ENCODE measurements around the gene KLHDC3.

KLHDC3 gene

DNA sequence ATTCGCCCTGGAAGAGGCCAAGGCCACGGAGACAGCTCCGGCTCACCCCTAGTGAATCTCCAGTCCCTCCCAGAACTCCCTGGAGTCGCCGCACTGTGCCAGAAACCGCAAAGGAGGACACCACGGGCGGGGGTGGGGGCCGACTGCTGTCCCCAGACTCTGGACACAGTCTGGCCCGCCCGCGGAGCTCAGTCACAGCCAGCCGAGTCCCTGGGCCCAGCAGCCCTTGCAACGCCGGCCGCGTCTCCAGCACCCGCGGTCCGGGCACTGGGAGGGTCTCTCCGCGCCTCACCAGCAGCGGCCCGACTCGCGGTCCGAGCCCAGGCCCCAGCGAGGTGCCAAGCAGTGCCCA, 35.6 kb upstream of the KLHDC3 start:
- peak overlapping the region; percentile 7 for H3K9ac ChIP-seq (ENCODE audit: low read length)
- H3K36me3 ChIP-seq (ENCODE audit: control insufficient read depth, insufficient read depth, low read length), result no peaks in the 10 kb centered on the region
- peaks cover 6% of the 10 kb centered on the region for H3K4me1 ChIP-seq (ENCODE audit: control insufficient read depth, insufficient read depth, low read length)
- H3K4me3 ChIP-seq (ENCODE audit: low read length), result peak overlapping the region; percentile 62
- no peaks in the 10 kb centered on the region for H3K27me3 ChIP-seq (ENCODE audit: control insufficient read depth, insufficient read depth, low read length)
- peak overlapping the region; percentile 67 for H3K27ac ChIP-seq (ENCODE audit: low read depth, low read length)

DNA sequence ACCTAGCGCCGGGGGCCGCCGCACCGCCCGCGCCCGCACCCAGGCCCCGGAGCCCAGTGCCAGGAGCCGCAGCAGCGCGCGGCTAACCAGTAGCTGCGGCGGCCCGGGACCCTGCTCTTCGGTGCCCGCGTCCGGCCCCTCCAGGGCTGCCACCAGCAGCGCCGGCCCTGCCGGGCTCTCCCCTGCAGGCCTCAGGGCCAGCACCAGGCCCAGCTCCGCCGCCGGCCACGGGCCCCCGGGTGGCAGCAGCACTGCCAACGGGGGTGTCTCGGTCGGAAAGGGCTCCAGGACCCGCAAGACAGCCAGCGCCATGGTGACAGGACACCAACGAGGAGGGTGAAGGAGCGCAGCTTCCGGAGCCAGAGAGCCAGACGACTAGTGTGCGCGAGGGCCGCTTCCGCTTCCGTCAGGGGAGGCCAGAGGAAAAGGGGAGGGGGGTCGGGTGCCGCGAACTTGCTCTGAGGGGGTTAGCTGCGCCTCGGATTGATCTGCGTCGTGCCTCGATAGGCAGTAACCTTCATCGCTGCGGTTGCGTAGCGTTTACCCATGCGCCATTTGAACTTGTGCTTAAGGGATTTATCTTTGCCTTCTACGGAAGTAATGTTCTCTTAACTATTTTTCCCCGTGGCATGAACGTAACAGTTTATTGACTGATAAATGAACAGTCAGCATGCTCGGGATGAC, 35.1 kb upstream of the KLHDC3 start, which contains the start of gene PEX6:
TSS of gene PEX6 (minus strand) at position 343 of the 684 bp plus-strand sequence. CDS start at position 312, 31 bp downstream.
- Histone ChIP-seq H3K4me3 (ENCODE audit: low read length) (peak within 1 kb of the TSS; percentile 62), H3K36me3 (ENCODE audit: control insufficient read depth, insufficient read depth, low read length) (no peaks in the 10 kb centered on the region), H3K9ac (ENCODE audit: low read length) (peak within 1 kb of the TSS; percentile 7), H3K27ac (ENCODE audit: low read depth, low read length) (peak within 1 kb of the TSS; percentile 67), H3K27me3 (ENCODE audit: control insufficient read depth, insufficient read depth, low read length) (no peaks in the 10 kb centered on the region), H3K4me1 (ENCODE audit: control insufficient read depth, insufficient read depth, low read length) (peaks cover 6% of the 10 kb centered on the region)

DNA sequence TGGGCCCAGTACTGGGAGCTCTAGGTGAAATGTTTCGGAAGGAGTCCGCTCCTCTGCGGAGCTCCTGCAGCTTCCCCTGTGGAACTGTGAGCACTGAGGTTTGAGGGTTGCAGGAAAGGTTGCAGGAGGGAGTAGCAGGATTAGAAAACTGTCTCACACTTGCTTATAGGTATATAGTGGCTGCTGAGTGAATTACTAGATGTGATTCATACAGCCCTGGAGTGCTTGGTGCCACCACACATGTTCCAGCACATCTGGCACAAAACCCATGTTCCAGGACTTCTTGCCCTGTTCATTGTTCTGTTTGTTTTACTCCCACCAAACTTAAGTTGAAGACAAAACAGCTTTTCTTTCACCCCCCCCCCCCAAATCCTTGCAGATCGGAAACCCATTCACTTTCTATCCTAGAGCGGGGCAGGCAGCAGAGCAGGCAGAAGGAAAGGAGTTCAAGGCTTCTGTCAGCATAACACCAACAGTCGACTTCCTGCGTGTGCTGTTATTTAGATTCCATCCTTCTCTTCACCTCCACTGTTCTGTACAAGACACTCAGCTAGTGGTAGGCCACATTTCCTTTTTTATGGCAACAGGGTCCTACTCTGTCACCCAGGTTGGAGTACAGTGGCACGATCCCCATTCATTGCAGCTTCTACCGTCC, 34.4 kb upstream of the KLHDC3 start:
- H3K4me1 ChIP-seq (ENCODE audit: control insufficient read depth, insufficient read depth, low read length), result peaks cover 6% of the 10 kb centered on the region
- no peaks in the 10 kb centered on the region for H3K27me3 ChIP-seq (ENCODE audit: control insufficient read depth, insufficient read depth, low read length)
- H3K4me3 ChIP-seq (ENCODE audit: low read length), result peak overlapping the region; percentile 62
- H3K9ac ChIP-seq (ENCODE audit: low read length), result peak overlapping the region; percentile 7
- peak overlapping the region; percentile 67 for H3K27ac ChIP-seq (ENCODE audit: low read depth, low read length)
- no peaks in the 10 kb centered on the region for H3K36me3 ChIP-seq (ENCODE audit: control insufficient read depth, insufficient read depth, low read length)

DNA sequence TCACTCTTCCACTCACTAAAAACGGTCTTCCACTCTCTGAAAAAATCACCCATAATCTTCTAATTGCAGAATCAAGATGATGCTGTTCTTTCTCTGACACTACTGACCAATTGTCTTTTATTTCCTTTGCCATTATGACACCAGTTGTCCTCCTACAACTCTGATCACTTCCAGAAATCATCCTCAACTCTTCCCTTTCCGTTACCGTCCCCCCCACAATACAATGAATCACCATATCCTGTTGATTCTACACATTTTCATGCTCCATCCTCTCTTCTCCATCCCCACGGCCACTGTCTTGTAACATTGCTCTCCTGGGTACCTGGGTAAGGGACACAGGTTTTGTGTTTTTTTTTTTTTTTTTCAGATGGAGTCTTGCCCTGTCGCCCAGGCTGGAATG, 32.2 kb upstream of the KLHDC3 start:
- Histone ChIP-seq H3K4me3 (ENCODE audit: low read length) (no peak overlapping the region), H3K9ac (ENCODE audit: low read length) (no peak overlapping the region), H3K27ac (ENCODE audit: low read depth, low read length) (no peak overlapping the region), H3K4me1 (ENCODE audit: control insufficient read depth, insufficient read depth, low read length) (peaks cover 8% of the 10 kb centered on the region), H3K27me3 (ENCODE audit: control insufficient read depth, insufficient read depth, low read length) (no peaks in the 10 kb centered on the region), H3K36me3 (ENCODE audit: control insufficient read depth, insufficient read depth, low read length) (no peaks in the 10 kb centered on the region)

DNA sequence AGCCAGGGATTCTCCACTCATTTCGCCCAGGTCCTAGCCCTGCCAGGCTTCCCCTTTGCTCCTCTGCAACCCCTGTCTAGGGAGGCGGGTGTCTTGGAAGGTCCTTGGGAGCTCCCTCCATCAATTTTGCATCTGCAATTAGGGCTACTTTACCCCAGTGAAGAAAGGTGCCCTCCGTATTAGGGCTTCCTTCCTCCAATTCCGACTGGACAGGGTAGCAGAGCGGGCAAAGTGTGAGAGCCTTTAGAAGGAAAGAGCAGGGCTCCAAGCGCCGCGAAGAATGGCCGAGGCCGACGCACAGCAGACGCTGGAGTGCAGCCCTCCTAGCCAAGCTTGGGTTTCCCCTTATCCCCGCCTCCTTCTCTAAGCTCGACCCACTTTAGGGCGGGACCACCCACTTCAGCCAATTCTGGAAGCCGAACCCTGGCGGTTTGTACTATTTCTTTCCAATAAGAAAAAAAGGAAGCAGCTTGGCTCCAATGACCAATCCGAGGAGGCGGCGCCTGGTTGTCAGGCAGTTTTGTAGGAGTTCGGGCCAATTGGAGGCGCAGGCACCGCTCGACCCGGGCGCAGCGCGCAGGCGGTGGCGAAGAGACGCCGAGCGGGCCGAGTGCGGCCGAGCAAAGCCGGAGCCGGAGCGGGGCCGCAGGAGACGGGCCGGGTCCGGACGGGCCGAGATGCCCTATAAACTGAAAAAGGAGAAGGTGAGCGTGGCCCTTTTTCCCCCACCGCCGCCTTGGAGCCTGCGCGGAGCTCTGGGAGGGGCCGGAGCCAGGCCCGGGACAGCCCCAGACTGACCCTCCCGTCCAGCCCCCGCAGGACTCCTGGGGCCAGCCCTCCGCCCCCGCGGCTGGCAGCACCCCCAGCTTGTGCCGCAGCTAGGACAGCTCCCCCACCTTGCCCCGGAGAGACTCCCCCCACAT, 29.8 kb upstream of the KLHDC3 start, which contains the start of gene PPP2R5D:
TSS of gene PPP2R5D (plus strand) at position 570 of the 923 bp plus-strand sequence. CDS start at position 678, 108 bp downstream.
- H3K27me3 ChIP-seq (ENCODE audit: control insufficient read depth, insufficient read depth, low read length), result no peaks in the 10 kb centered on the region
- H3K36me3 ChIP-seq (ENCODE audit: control insufficient read depth, insufficient read depth, low read length), result no peaks in the 10 kb centered on the region
- H3K9ac ChIP-seq (ENCODE audit: low read length), result peak within 1 kb of the TSS; percentile 67
- peak within 1 kb of the TSS; percentile 64 for H3K4me3 ChIP-seq (ENCODE audit: low read length)
- H3K27ac ChIP-seq (ENCODE audit: low read depth, low read length), result peak within 1 kb of the TSS; percentile 79
- H3K4me1 ChIP-seq (ENCODE audit: control insufficient read depth, insufficient read depth, low read length), result peaks cover 5% of the 10 kb centered on the region

DNA sequence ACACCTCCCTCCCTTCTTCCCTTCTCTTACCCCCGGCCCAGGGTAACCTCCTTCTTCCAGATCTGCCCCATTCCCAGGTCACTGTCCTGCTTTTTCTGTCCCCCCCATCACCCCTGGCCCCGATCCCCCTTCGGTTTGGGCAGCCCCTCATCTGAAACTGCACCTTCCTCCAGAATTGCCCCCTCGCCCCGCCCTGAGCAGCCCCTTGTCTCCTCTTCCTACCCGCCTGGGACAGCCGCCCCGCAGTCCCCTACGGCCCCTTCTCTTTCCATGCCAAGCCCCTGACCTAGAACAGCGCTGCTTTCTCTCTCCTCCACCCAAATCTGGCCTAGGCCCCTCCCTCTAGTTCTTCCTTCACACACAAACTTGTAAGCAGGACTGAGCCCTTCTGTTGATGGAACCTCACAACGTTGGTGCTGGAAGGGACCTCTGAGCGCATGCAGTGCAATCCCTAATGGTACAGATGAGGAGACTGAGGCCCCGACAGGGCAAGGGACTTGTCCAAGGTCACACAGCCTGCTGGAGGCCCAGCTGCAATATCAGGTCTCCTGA, 29.0 kb upstream of the KLHDC3 start:
- Histone ChIP-seq H3K27me3 (ENCODE audit: control insufficient read depth, insufficient read depth, low read length) (no peaks in the 10 kb centered on the region), H3K4me1 (ENCODE audit: control insufficient read depth, insufficient read depth, low read length) (peaks cover 3% of the 10 kb centered on the region), H3K4me3 (ENCODE audit: low read length) (peak overlapping the region; percentile 60), H3K36me3 (ENCODE audit: control insufficient read depth, insufficient read depth, low read length) (peaks cover 2% of the 10 kb centered on the region), H3K9ac (ENCODE audit: low read length) (peak overlapping the region; percentile 64), H3K27ac (ENCODE audit: low read depth, low read length) (peak overlapping the region; percentile 79)

DNA sequence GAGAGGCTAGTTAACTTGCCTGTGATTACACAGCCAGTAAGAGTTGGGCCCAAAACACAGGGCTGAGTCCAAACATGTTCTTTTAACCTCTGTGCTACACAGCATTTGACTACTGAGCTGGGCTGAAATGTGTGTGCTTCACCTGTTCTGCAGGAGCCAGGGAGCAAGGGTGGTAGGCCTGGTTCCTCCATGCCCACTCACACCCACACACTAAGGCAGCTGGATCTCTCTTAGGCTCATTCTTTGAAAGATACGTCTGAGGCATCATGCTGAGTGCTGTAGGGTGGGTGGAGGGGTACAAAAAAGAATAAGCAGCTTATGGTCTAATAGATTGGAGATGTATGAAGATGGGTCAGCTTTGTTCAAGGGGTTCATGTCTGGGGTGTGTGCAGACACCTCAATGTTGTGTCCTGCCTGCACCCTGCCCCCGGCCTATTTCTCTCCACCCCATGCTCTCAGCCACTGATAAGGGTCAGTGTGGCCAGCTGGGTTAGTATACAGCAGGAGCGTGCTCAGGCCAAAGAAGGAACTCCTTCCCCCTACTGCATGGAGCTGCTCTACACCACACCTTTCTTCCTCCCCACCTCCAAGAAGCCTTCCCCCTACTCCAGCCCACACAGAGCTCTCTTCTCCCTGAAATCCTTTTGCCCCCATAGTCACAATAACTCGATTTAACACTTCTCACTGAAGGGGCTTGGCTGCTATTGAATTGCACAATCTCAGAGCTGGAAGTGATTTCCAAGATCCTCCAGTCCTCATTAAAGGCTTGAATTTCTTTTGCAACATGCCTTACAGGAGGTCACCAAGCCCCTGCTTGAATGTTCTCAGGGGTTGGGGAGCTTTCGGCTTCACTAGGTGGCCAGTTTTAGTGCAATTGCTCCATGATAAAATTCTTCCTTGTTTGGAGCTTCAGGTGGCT, 26.3 kb upstream of the KLHDC3 start:
- no peak overlapping the region for H3K9ac ChIP-seq (ENCODE audit: low read length)
- no peak overlapping the region for H3K27ac ChIP-seq (ENCODE audit: low read depth, low read length)
- H3K36me3 ChIP-seq (ENCODE audit: control insufficient read depth, insufficient read depth, low read length), result peaks cover 9% of the 10 kb centered on the region
- H3K4me3 ChIP-seq (ENCODE audit: low read length), result no peak overlapping the region
- H3K4me1 ChIP-seq (ENCODE audit: control insufficient read depth, insufficient read depth, low read length), result peaks cover 3% of the 10 kb centered on the region
- no peaks in the 10 kb centered on the region for H3K27me3 ChIP-seq (ENCODE audit: control insufficient read depth, insufficient read depth, low read length)

DNA sequence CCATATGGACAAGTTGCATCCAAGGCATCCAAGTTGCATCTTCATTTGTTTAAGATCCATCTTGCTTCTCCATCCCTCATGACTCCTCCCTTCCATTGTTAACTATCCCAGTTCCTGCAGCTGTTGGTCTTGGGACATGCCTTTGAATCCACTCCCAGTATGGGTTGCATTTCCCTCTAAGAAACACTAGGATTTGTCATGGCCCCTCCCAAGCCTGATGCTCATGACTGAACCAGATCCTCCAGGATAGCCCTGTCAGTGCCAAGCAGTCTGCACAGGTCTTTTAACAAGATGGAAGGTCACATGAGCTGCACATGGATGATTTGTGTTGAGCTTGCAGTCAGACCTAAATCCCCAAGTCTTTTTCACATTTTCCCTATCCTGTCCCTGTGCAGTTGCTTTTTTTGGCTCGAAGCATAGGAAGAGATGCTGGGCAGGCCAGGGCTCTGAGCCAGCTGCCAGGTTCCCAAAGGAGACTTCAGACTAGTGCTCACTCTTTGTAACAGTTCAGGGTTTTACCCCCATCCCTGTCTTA, 25.5 kb upstream of the KLHDC3 start:
- H3K9ac ChIP-seq (ENCODE audit: low read length), result no peak overlapping the region
- peaks cover 9% of the 10 kb centered on the region for H3K36me3 ChIP-seq (ENCODE audit: control insufficient read depth, insufficient read depth, low read length)
- peaks cover 3% of the 10 kb centered on the region for H3K4me1 ChIP-seq (ENCODE audit: control insufficient read depth, insufficient read depth, low read length)
- no peak overlapping the region for H3K4me3 ChIP-seq (ENCODE audit: low read length)
- no peak overlapping the region for H3K27ac ChIP-seq (ENCODE audit: low read depth, low read length)
- no peaks in the 10 kb centered on the region for H3K27me3 ChIP-seq (ENCODE audit: control insufficient read depth, insufficient read depth, low read length)

DNA sequence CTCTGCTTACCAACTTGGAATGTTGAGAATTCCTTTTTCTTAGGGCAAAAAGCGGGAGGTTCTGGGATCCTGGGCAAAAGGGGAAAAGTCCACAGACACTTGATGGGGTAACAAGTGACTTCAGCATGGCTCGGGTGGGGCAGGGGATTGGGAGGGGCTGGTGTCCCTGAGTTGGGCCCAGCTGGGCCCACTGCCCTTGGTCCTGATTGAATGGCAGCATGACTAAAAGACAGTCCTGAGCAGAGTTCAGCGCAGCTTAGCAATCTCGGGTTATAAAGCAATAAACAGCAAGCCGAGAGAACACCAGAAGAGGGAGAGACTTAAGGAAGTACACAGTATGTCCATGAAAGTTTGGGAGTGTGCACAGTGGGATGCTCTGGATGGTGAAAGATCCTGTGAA, 24.1 kb upstream of the KLHDC3 start:
- Histone ChIP-seq H3K4me3 (ENCODE audit: low read length) (no peak overlapping the region), H3K36me3 (ENCODE audit: control insufficient read depth, insufficient read depth, low read length) (peaks cover 9% of the 10 kb centered on the region), H3K27me3 (ENCODE audit: control insufficient read depth, insufficient read depth, low read length) (no peaks in the 10 kb centered on the region), H3K27ac (ENCODE audit: low read depth, low read length) (no peak overlapping the region), H3K9ac (ENCODE audit: low read length) (no peak overlapping the region), H3K4me1 (ENCODE audit: control insufficient read depth, insufficient read depth, low read length) (peaks cover 3% of the 10 kb centered on the region)

DNA sequence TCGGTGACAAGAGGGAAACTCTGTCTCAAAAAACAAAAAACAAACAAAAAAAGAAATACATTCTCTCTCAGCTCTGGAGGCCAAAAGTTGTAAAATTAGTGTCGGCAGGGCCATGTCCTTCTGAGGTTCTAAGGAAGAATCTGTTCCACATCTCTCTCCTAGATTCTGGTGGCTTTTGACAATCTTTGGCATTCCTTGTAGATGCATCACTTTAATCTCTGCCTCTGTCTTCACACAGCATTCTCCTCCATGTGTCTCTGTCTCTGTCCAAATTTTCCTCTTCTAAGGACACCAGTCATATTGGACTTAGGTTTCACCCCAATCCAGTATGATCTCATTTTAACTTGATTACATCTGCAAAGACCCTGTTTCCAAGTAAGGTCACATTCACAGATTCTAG, 20.6 kb upstream of the KLHDC3 start:
- H3K27me3 ChIP-seq (ENCODE audit: control insufficient read depth, insufficient read depth, low read length), result no peaks in the 10 kb centered on the region
- no peak overlapping the region for H3K4me3 ChIP-seq (ENCODE audit: low read length)
- H3K36me3 ChIP-seq (ENCODE audit: control insufficient read depth, insufficient read depth, low read length), result peaks cover 9% of the 10 kb centered on the region
- no peaks in the 10 kb centered on the region for H3K4me1 ChIP-seq (ENCODE audit: control insufficient read depth, insufficient read depth, low read length)
- no peak overlapping the region for H3K27ac ChIP-seq (ENCODE audit: low read depth, low read length)
- H3K9ac ChIP-seq (ENCODE audit: low read length), result no peak overlapping the region

DNA sequence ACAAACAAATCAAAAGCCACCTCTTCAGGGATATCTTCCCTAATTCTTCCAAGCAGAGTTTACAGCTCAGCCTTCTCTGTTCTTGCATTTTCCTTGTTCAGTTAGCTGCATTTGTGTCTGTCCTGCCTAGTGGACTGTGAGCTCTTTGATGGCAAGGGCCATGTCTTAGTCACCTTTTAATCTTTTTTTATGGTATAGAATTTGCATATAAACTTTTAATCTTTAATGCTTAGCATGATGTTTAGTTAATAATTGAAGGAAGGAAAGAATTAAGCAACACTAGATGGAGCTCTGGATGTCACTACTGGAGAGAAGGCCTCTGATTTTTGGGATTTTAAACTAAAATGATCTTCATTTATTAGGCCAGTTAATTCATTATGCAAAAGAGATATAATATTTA, 17.5 kb upstream of the KLHDC3 start:
- Histone ChIP-seq H3K27ac (ENCODE audit: low read depth, low read length) (no peak overlapping the region), H3K9ac (ENCODE audit: low read length) (no peak overlapping the region), H3K4me1 (ENCODE audit: control insufficient read depth, insufficient read depth, low read length) (no peaks in the 10 kb centered on the region), H3K36me3 (ENCODE audit: control insufficient read depth, insufficient read depth, low read length) (peaks cover 3% of the 10 kb centered on the region), H3K4me3 (ENCODE audit: low read length) (no peak overlapping the region), H3K27me3 (ENCODE audit: control insufficient read depth, insufficient read depth, low read length) (no peaks in the 10 kb centered on the region)
